ENCODE data around the gene MXRA7.
"Not testable (repeated sequence)": the region's sequence is repeated elsewhere in the genome, so short reads cannot be mapped to it uniquely, and the experiment has no call there.

Gene MXRA7

DNA sequence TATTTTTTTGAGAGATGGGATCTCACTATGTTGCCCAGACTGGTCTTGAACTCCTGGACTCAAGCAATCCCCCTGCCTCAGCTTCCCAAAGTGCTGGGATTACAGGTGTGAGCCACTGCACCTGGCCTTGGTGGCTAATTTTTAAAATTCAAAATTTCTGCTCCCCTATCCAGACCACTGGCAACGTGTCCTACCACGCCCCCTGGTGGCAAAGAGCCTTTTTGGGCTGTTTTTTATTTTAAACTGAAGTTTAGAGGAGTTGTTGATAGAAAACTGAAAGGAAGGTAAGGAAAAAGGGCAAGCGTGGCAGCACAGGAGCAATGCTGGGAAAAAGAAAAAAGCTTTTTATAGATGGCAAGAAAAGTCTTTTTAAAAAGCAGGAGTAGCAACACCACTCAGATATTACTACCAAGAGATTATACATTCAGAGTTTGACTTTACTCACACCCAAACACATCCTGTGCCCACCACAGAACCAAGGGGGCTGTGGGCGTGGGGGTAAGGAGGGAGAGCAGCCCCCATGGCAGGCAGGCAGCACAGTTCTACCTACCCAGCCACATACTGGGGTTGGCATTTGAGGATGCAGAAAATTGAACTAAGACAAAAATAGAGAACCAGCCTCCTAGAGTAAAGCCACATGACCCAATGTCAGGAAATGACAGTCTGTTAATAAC lies 4.2 kb upstream of the MXRA7 start:
- DNase-seq: peak; percentile 70

DNA sequence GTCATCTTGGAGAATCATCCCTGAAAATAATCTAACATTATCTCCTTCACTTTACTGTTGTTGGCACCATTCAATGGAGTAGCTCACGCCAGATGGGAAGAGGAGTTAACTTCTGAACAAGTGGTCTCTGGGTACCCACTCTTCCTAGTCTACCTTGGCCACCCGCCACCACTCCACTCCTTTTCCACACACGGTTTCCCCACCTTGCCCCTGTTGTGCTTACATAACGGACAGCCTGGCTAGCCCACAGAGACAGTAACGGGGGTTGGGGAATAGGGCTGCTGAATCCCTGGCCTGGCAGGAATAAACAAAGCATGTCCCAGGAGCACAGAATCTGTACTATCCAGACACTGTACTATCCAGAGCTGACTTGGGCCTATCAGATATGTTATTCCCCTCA lies 3.6 kb upstream of the MXRA7 start:
- no peak for DNase-seq

DNA sequence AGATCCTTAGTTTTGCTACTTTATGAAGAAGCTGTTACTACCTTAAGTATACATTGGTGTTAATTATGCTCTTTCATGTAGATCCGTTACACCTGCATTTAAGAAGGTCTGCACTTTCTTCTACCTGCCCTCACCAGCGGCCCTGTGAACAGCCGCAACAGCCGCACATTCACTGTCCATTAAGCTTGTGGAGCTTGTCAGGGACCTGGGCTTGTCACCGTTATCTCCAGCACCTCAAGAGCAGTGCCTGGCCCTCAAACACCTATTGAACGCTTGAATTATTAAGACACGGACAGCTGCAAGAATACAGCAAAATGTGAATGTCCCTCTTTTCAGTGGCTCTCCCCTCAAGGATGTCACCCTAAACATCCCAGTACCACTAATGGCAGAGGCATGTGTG lies 3.0 kb upstream of the MXRA7 start:
- no peak for DNase-seq

DNA sequence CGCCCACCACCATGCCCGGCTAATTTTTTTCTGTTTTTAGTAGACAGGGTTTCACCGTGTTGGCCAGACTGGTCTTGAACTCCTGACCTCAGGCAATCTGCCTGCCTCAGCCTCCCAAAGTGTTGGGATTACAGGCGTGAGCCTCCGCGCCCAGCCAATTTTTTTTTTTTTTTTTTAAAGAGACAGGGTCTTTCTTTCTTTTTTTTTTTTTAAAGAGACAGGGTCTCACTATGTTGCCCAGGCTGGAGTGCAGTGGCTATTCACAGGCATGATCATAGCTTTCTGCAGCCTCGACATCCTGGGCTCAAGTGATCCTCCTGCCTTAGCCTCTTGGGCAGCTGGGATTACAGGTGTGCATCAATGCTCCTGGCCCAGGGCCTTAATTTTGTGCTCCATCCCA lies 1.6 kb upstream of the MXRA7 start:
- DNase-seq: not testable (repeated sequence)

DNA sequence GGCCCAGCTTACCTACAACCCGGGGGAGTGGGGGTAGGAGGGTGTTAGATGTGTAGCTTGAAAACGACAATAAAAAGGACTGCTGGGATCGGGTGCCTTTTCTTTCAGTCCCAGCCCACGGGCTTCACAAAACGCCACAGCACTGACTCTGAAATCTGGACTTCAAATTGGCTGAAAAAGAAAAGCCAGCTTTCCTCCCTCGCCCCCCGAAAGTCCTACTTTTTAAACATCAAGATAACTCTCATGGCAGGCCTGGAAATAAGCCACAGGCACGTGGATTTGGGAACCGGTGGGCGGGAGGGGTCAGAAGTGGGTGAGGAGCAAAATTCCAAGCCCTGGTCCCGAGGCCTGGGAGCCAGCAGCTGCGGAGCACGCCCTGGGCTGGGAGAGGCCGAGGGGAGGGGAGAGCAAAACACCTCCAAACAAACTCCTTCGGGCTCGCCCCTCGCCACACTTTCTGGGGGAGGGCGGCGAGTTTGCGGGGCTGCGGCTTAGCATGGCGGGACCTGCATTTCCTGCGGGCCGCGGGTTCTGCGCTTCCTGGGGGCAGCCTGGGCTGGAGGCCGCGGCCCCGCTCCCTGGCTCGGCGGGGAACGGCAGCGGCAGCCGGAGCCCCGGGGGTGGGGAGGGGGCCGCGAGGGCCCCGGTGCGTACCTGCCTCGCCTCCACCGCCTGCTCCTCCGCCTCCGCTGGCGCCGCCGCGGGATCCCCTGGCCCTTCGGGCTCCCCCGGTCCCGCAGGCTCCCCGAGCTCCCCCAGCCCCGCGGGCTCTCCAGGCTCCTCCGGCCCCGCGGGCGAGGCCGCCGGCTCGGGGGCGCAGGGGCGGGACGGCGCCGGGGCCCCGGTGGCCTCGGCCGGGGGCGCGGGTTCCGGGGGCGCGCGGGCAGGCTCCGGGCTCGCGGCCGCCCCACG lies 558 bp downstream of the MXRA7 start:
- DNase-seq: peak; percentile 75

DNA sequence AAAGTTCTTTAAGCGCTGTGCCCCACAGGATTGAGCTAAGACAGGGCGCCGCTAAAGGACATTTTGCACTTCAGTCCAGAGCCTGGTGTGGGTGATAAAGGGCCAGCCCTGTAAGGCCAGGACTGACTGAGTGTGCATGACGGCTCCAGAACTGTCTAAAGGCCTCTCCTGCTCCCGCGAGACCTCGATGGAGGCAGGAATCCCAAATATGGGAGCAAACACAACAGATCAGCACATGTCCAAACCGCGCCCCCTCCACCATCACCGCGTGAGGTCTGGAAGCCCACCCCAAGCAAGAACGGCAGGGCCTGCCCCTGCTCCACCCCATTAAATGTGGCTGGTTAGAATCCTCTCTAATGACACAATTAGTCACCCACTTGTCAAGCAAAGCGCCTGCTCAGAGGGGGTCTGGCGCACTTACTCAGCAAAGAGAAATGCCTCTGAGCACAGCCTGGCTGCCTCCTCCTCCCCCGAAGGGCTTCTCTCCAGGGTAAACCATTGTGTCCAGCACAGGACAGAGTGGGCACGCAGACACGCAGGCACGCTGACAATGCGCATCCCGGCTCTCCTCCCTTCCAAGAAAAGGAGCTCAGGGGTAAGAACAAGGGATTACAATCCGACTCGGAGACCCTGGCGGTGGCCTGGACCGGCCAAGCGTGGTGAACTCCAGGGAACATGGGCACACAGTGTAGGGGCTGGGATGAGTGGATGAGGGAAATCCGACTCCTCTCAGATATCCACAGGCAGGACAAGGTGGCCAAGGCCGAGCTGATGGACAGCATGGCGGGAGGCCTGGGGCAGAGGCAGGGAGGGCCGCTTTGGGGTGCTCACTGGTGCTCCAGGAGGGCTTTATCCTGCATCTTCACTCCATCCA lies 1.5 kb downstream of the MXRA7 start:
- peak; percentile 86 for DNase-seq

DNA sequence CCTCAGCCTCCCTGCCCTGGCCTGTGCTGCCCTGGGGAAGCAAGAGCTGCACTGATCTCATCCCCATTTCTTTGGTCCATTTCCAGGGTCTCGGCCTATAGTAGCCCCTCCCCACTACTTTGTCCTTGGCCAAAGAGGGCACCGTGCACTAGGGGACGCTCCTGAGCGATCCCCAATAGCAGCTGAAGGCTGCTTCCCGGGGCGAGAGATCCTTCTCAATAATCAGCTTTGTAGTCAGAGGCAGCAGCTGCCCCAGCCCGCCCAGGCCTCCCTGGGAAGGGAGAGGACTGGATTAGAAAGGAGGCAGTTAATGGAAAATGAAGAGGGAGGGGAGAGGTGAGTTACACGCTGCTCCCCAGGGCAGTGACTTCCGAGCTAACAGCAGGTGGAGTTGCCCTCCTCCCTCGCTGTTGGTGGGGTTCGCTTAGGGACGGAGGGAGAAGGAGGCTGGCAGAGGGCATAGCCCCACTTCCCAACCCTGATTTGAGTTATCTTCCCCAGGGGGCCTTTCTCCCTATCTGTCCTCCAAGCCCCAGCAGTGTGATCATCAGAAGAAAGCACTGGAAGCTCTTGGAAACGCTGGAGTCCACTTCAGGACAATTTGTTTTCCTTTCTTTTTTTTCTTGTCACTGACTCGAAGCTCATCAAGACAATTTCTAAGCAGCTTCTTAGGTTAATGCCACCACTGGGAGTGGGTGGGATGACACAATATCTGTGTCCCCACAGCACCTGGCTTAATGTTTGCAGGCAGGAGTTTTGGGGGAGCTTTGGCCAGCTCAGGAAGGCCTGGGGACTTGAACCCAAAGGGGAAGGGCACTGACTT lies 2.6 kb downstream of the MXRA7 start:
- peak; percentile 77 for DNase-seq

DNA sequence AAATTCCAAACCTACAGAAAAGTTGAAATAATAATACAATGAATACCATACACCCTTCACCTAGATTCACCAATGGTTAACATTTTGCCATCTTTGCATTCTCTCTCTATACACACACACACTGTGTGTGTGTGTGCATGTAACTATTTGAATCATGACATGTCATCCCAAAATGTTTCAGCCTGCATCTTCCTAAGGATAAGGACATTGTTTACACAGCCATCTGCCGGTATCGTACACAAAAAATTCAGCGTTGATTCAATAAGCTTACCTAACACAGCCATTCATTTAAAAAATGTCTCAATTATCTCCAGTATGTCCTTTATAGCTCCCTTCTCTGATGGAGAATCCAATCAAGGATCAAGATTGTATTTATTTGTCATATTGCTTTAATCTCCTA lies 3.9 kb downstream of the MXRA7 start:
- DNase-seq: no peak

DNA sequence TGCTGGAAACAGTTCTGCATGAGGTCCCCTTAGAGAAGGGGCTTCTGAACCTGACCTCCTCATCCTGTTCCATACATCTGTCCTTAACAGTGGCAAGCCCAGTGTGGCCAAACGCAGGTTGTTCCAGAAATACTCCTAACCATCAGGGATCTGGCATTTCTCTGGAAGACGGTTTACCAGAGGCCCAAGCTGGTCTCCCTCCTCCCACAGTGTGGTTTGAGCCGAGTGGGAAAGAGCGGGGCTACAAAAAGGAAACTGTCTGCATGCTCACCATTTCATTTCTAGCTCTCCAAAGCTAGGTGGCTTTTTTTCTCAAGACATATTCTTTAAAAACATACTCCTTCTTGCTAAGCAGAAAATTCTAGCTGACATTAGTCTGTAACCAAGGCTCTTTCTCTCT lies 6.0 kb downstream of the MXRA7 start:
- DNase-seq: peak; percentile 38

DNA sequence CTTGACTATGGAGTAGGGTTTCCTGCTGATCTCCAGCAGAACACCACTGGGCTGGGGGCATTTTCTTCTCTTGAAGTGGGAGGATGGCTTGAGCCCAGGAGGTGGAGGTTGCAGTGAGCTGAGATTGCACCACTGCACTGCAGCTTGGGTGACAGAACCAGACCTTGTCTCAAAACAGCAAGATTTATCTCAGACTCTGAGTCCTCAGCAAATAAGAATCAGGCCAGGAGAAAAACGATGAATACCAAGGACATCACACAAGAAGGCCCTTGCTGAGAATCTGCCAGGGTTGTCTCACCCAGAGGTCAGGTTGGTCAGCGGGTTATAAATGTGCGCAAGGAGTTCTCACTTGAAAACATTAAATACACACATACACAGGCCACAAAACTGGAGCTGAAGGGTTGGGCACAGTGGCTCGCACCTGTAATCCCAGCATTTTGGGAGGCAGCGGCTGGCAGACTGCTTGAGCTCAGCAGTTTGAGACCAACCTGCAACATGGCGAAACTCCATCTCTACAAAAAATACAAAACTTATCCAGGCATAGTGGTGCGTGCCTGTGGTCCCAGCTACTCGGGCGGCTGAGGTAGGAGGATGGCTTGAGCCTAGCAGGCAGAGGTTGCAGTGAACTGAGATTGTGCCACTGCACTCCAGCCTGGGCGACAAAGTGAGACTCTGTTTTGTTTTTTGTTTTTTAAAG lies 7.7 kb downstream of the MXRA7 start:
- DNase-seq: no peak

DNA sequence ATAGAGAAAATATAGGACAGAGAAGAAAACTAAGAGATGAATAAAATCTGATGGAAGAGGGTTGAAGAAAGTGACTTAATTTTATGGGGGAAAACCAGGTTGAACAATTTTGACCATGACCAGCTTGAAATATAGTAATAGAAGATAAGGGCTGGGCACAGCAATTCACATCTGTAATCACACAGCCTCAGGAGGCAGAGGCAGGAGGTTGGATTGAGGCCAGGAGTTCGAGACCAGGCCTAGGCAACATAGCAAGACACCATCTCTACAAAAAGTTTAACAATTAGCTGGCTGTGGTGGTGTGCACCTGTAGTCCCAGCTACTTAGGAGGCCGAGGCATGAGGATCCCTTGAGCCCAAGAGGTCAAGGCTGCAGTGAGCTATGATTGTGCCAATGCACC lies 8.7 kb downstream of the MXRA7 start:
- no peak for DNase-seq

DNA sequence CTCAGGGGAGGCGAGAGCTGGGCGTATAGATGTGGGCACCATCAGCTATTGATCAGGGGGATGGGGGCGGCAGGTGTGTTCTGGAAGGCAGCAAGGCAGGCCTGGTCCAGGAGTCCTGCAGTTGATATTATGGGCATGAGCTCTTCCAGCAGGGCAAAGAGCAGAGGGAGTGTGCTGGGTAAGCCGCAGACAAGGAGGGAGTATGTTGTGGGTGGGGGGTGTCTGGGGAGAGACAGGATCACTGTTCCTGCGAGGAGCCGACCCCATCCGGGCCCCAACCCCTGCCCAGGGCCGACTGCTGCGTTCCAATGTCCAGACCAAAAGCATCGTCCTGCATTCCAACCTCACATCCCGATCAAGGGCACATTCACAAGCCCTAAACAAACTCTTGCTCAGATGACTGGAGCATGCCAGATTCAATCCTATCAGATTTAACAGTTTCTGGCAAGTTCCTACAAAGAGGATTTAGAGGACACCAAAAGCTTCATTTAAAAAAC lies 9.2 kb downstream of the MXRA7 start:
- DNase-seq: peak; percentile 43

DNA sequence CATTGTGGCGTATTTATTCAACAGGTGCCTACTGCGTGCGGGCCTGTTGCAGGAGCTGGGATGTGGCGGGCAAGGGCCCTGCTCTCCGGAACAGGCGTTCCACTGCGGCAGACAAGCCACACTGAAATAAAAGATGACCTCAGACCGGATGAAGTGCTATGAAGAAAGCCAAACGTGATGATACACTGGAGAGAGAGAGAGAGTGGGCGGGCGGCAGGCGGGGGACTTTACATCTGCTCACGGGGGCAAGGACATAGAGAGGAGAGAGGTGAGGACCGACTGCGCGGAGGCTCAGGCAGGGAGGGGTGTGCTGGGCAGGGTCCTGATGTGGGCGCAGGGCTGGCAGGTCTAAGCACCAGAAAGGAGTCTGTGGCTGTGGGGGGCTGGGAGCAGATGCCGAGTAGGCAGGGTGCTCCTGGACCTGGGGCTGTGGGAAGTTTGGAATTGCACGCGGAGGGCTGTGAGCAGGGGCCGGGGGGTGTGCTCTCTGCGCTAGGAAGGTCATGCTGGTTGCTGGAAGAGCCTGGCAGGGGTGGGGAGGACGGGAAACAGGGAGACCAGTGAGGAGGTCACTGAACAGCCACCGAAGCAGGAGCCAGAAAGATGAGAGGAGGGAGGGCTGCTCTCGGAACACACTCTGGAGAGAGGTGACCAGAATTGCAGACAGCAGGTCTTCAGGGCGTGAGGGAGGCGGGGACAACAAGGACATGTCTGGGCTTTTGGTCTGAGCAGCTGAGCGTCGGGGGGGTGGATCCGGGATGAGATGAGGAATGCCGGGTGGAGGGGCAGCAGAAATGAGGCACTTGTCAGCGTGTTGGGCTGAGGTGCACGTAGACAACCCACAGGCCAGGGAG lies 9.9 kb downstream of the MXRA7 start:
- DNase-seq: peak; percentile 85

DNA sequence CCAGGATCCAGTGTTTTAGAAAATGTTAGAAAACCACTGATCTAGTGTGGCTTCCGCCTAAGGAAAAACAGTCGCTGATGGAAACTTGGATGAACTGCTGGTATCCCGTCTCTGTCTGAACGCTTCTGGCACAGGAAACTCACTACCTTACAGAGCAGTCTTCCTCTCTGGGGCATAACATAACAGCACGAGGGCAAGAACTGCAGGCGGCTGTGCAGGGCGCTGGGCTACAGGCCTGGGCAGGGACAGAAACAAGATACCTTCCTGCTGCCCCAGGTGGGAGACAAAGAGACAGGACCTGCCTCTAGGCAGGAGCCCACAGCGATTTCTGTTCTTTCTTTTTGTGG lies 10.5 kb downstream of the MXRA7 start:
- peak; percentile 55 for DNase-seq

DNA sequence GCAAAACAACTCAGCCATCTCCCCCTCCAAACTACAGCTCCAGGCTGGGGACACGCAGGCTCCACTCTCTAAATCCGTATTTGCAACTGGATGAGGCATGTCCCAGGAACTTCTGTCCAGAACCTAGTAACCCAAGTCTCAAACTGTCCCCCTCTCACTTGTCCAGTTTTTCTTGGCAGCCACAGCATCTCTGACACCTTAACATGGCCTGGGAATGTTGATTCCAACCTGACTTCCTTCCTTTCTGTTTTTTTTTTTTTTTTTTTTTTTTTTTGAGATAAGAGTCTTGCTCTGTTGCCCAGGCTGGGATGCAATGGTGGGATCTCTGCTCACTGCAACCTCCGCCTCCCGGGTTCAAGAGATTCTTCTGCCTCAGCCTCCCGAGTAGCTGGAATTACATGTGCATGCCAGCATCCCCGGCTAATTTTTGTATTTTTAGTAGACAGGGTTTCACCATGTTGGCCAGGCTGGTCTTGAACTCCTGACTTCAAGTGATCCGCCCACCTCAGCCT lies 12.2 kb downstream of the MXRA7 start:
- not testable (repeated sequence) for DNase-seq

DNA sequence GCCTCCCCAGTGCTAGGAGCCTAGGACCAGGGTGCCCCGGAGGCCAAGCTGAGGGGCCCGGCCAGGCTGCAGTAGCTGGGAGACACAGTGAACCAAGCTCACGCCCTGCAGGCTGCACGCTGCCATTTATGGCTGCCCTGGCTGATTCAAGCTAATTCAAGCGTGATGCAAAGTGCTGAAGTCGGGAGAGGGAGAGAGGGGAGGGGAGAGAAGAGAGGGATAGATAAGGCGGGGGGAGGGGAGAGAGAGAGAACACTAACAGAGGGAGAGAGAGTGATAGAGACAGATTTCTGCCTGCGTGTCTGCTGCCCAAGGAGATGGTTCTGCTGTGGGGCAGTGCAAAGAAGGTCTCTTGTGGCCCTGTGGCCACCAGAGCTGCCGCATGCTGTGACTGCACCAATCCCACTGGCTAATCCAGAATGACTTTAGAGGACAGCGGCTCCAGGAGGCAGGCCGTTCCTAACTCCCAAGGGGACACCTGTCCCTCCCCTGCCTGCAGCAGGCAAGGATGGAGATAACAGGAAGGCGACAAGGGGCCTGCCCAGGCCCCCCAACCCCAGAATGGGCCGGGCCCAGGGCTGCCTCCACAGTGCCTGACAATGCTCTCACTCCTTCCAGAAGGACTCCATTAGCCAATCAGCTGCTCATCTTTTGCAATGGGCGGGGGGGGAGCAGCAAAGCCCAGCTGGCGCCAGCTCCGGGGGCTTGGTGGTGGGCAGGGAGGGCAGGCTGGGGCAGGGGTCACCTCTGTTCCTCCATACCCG lies 12.9 kb downstream of the MXRA7 start:
- DNase-seq: peak; percentile 37

DNA sequence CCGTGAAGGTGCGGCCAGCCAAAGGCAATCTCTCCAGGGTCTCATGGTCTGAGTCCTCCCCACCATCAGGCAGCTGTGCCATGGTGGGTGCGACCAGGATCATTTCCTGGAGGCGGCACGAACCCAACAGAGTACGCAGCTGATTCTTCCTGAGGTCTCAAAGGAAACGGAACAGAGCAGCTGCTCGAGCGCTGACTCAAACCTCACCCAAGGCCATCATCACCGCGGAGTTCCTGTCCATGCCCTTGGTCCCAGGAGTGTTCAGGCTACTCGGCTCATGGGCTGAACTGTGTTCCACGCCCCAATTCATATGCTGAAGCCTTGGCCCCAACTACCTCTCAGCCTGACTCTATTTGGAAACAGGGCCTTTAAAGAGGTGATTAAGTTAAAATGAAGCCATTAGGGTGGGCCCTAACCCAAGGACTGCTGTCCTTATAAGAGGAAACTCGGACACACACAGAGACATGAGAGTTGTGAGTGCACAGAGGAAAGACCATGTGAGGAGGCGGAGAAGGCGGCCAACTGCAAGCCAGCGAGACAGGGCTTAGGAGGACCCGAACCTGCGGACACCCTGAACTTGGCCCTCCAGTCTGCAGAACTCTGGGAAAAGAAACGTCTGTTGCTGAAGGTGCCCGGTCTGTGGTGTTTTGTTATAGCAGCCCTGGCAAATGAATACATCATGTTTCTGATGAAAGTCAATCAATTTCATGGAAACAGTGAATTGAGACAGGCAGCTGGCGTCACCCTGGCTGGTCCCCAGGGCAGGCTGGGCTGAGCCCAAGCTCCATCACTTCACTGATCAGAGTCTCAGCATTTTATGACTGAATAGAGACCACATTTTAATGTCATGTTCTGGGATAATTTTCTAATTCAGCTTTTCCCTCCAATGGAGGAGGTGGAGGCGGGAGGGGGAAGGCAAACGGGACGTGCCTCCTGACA lies 13.7 kb downstream of the MXRA7 start:
- DNase-seq: peak; percentile 49

DNA sequence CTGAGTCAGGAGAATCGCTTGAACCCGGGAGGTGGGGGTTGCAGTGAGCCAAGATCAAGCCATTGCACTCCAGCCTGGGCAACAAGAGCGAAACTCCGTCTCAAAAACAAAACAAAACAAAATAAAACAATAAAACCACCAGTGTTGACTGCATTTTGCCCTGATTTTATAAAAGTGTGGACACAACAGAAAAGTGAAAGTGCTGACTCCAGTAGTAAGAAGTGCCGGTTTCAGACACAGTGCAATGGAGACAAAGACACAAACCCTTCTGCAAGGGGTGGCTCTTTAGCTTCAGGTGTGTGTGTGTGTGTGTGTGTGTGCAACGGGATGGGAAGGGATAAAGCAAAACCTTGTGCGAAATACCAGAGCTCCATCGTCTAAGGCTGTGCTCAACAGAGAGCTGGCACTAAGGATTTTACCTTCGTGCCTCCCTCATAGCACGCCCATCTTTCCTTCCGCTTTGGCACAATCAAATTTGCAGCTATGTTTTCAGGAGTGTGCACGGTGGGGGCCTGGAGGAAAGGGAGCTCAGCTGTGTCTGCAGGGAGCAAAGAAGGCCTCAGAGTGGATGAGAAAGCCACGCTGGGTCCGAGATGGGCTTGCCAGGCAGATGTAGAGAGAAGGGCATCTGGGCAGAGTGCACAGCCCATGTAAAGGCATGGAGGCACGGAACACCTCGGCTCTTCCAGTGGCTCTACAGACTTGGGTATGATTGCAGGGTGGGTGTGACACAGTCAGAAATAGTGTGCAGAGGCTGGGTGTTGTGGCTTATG lies 15.5 kb downstream of the MXRA7 start:
- no peak for DNase-seq
